NCI-H2107 treated with DMSO at 0.1 percent for 48 hours (cell line): ENCODE data around the gene GGA3.
"Not testable (repeated sequence)": the region's sequence is repeated elsewhere in the genome, so short reads cannot be mapped to it uniquely, and the experiment has no call there.

Source experiments
- DNase-seq: peaks from one replicate; lab custom pipeline; 2025; ENCODE audit not compliant: unreplicated experiment; lab: John Stamatoyannopoulos, UW

GGA3 gene

GRCh38 chr17:75272848-75273184 lies 11.4 kb upstream of the GGA3 start:
- no peak for DNase-seq

- DNase-seq: no peak
Observed at GRCh38 chr17:75271955-75272847, 10.8 kb upstream of the GGA3 start.

- no peak for DNase-seq
Observed at GRCh38 chr17:75271233-75271954, 10.0 kb upstream of the GGA3 start.

GRCh38 chr17:75270966-75271232 lies 9.5 kb upstream of the GGA3 start, which contains the start of gene MIF4GD:
Gene MIF4GD, minus strand, starts transcription at chr17:75271231. Its CDS starts 1,036 bp downstream, at chr17:75270195.
- no peak for DNase-seq

GRCh38 chr17:75270218-75270965 lies 9.0 kb upstream of the GGA3 start:
- peak; percentile 12 for DNase-seq

GRCh38 chr17:75269844-75270217 lies 8.4 kb upstream of the GGA3 start:
- DNase-seq: peak; percentile 21

GRCh38 chr17:75267411-75268232 lies 6.2 kb upstream of the GGA3 start:
- DNase-seq: peak; percentile 13

GRCh38 chr17:75267153-75267410 lies 5.7 kb upstream of the GGA3 start:
- DNase-seq: no peak

GRCh38 chr17:75266316-75267152 lies 5.1 kb upstream of the GGA3 start:
- DNase-seq: peak; percentile 73

GRCh38 chr17:75265614-75266315 lies 4.4 kb upstream of the GGA3 start:
- no peak for DNase-seq

- no peak for DNase-seq
Observed at GRCh38 chr17:75263055-75263454, 1.6 kb upstream of the GGA3 start.

- DNase-seq: no peak
Observed at GRCh38 chr17:75262112-75262606, 753 bp upstream of the GGA3 start.

GRCh38 chr17:75260641-75261335 lies 618 bp downstream of the GGA3 start:
- no peak for DNase-seq

GRCh38 chr17:75257228-75257627 lies 4.2 kb downstream of the GGA3 start:
- DNase-seq: not testable (repeated sequence)

- not testable (repeated sequence) for DNase-seq
Observed at GRCh38 chr17:75255954-75256698, 5.3 kb downstream of the GGA3 start.

GRCh38 chr17:75252039-75252816 lies 9.2 kb downstream of the GGA3 start:
- no peak for DNase-seq

GRCh38 chr17:75250009-75250471 lies 11.4 kb downstream of the GGA3 start:
- peak; percentile 53 for DNase-seq
